Mucosa of descending colon (tissue), 3 donors: Measurements from ENCODE around the gene PTPN1. TPM values are rescaled to one million over a fixed set of nuclear protein-coding genes. Genes with fewer than 3 reads are reported as not detected.

Source experiments
- ATAC-seq: fragments of 200-7000 bp; cut with Tn5 transposase; one replicate; pipeline ENCODE4 v1.9.1; 2020; ENCODE audit warnings: mild to moderate bottlenecking, moderate library complexity
- DNase-seq, 3 donors: peaks; one replicate each; pipeline ENCODE4 v3.0.0-alpha.2; 2020
- H3K36me3 ChIP-seq: fragments of 200-600 bp; one replicate; pipeline ENCODE4 v1.8.0; 2021; ENCODE audit warnings: low read depth, mild to moderate bottlenecking
- H3K4me1 ChIP-seq: fragments of 200-600 bp; one replicate; pipeline ENCODE4 v1.8.0; 2021; ENCODE audit warnings: low read depth, mild to moderate bottlenecking
- H3K4me3 ChIP-seq: fragments of 200-600 bp; one replicate; pipeline ENCODE4 v1.8.0; 2021; ENCODE audit warnings: mild to moderate bottlenecking
- H3K9me3 ChIP-seq: fragments of 200-600 bp; one replicate; pipeline ENCODE4 v1.8.0; 2021; ENCODE audit warnings: mild to moderate bottlenecking
- intact Hi-C, 2 donors: fragments of 100-400 bp; cut with DNase I in 1 of 2; cut with micrococcal nuclease in 1 of 2; formaldehyde crosslinking; loops; one replicate each; pipeline versions ENCODE4 v1.11.0 to v1.11.1; 2022; cut with DNase I, micrococcal nuclease
- microRNA-seq: library from miRNA; unstranded; fragments of <30 nt; microRNA quantifications from one replicate; pipeline ENCODE4, GENCODE V29; 2019
- total RNA-seq, 3 donors: library from RNA; stranded (reverse); fragmentation: NEBNext Ultra II Directional in 2 of 3; extraction: Animal tissue kit (Norgen Biotek cat#: 25700) in 2 of 3; gene quantifications; one replicate each; pipeline versions ENCODE4 v1.2.1 to v1.2.4, GENCODE V29; 2021 to 2023
- TF ChIP-seq, protein P1 (sequence below): fragments of 200-600 bp; IDR thresholded peaks from one replicate; pipeline ENCODE4 v1.8.0; 2022; ENCODE audit warnings: antibody characterized with exemption, mild to moderate bottlenecking
- donor health status: DM: no; HTN: no; CAD: no; lungs with moderate emphysema.
- donor health status: DM: no; HTN: no; CAD: no.
- donor health status: DM: no; HTN: yes; CAD: no.

Gene PTPN1
- total RNA-seq, 3 donors from 2014 or later: 33.2 to 35.1 (median 33.4) TPM

DNA sequence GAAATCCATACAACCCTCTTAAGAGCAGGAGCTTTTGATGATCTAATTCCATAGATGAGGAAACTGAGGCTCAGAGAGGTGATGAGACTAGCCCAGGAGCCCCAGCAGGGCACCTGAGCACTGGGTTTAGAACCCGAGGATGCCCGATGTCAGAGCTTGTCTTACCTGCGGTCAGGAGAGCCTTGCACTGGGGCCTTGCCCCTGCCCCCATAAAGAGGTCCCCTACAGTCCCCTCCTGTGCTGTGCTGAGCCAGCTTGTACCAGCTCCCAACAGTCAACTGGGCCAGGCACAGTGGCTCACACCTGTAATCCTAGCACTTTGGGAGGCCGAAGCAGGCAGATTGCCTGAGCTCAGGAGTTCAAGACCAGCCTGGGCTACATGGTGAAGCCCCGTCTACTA, 122.5 kb downstream of the PTPN1 start:
- ATAC-seq (no peak), DNase-seq (no peak)
- H3K36me3 ChIP-seq: no peaks in the 10 kb centered on the region
- intact Hi-C loops: no loop called here
- no peak overlapping the region for H3K4me3 ChIP-seq
- TF ChIP-seq, protein P1, sequence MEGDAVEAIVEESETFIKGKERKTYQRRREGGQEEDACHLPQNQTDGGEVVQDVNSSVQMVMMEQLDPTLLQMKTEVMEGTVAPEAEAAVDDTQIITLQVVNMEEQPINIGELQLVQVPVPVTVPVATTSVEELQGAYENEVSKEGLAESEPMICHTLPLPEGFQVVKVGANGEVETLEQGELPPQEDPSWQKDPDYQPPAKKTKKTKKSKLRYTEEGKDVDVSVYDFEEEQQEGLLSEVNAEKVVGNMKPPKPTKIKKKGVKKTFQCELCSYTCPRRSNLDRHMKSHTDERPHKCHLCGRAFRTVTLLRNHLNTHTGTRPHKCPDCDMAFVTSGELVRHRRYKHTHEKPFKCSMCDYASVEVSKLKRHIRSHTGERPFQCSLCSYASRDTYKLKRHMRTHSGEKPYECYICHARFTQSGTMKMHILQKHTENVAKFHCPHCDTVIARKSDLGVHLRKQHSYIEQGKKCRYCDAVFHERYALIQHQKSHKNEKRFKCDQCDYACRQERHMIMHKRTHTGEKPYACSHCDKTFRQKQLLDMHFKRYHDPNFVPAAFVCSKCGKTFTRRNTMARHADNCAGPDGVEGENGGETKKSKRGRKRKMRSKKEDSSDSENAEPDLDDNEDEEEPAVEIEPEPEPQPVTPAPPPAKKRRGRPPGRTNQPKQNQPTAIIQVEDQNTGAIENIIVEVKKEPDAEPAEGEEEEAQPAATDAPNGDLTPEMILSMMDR: no peak
- no peaks in the 10 kb centered on the region for H3K4me1 ChIP-seq
- H3K9me3 ChIP-seq: no peaks in the 10 kb centered on the region

DNA sequence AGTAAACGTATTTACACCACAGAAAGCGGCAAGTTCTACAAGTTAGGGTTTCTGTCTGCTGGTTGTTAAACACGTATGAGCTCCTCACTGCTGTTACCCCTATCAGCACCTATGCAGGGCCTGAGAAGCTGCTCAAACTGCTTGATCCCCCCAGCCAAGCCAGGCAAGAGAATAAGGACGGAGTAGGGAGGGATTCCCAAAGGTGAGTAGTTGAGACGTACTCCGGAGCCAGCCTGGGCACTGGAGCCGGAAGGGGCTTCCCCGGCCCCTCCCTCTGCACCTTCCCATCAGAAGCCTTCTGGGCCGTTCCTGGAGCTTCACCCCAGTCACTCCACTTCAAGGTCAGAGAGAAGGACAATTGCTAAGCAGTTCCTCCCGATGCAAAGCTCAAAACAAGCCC, 123.2 kb downstream of the PTPN1 start:
- DNase-seq (no peak), ATAC-seq (no peak)
- TF ChIP-seq, protein P1: no peak
- Histone ChIP-seq H3K9me3 (no peaks in the 10 kb centered on the region), H3K4me3 (no peak overlapping the region), H3K4me1 (no peaks in the 10 kb centered on the region), H3K36me3 (no peaks in the 10 kb centered on the region)
- intact Hi-C loops: no loop called here

DNA sequence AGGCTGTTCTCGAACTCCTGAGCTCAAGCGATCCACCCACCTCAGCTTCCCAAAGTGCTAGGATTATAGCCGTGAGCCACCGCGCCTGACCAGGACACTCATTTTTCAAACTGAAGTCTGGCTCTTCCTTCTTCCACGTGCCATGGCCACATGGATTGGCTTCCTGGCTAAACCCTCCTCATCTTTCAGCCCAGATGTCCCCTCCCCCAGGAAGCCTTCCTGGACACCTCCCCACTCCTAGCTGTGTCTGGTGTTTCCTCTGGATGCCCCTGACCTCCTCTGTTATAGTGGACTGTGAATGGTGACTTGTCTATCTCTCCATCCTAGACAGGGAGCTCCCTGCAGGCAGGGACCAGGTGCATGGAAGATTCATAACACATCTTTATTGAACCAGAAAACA, 124.0 kb downstream of the PTPN1 start:
- intact Hi-C loops: no loop called here
- ATAC-seq (no peak), DNase-seq (no peak)
- H3K4me1 ChIP-seq: no peaks in the 10 kb centered on the region
- H3K4me3 ChIP-seq: no peak overlapping the region
- H3K9me3 ChIP-seq: no peaks in the 10 kb centered on the region
- TF ChIP-seq, protein P1: no peak
- H3K36me3 ChIP-seq: no peaks in the 10 kb centered on the region

Small RNAs within 50 kb of the gene (microRNA-seq; reads per million reads assigned to microRNA genes)
- gene MIR1302-5 (not detected), gene MIR645 (not detected)

Other genes starting within 250 kb of the PTPN1 start
- 10 to 100 TPM in 1 of 3 donors, 1 to 10 TPM in 2; 2.2 to 13.4 (median 5.8) TPM for gene RIPOR3, start 181.2 kb downstream of the PTPN1 start, total RNA-seq
- 10 to 100 TPM; 16.8 to 35.1 (median 29.2) TPM for gene PARD6B, start 221.2 kb downstream of the PTPN1 start, total RNA-seq